HEK293 (cell line): Measurements from ENCODE around the gene MAZ.
A peak's percentile ranks its signal among the peaks of the same experiment; 100 is the strongest.
"Not testable (repeated sequence)": the region's sequence is repeated elsewhere in the genome, so short reads cannot be mapped to it uniquely, and the experiment has no call there.

Source experiments
- CTCF ChIA-PET: fragments of 350-600 bp; formaldehyde crosslinking; extraction: SDS; loops from one replicate; lab custom pipeline; 2021; ENCODE audit warnings: antibody characterized with exemption; lab: Yijun Ruan, JAX
- POLR2A ChIA-PET: fragments of 300-600 bp; formaldehyde crosslinking; extraction: SDS; loops from one replicate; lab custom pipeline; 2020; ENCODE audit warnings: antibody characterized with exemption, inconsistent platforms; lab: Yijun Ruan, JAX
- H3K27ac ChIP-seq: fragments of 200-500 bp; sonication (Bioruptor generic); 2 replicates; pipeline ENCODE4 v1.5.1; 2014; ENCODE audit warnings: low read depth, low read length, control low read depth, inconsistent platforms; ENCODE audit errors: extremely low read depth
- H3K36me3 ChIP-seq, 2 experiments: fragments of 200-500 bp in 1 of 2; sonication (Bioruptor generic) in 1 of 2; 1 replicate in 1 of 2; 2 replicates in 1 of 2; pipeline ENCODE4 v1.5.1; 2014 to 2017; ENCODE audit warnings: inconsistent platforms in 2 of 2, low read length in 2 of 2; ENCODE audit not compliant: control insufficient read depth in 2 of 2, insufficient read depth in 1 of 2
- H3K4me1 ChIP-seq: fragments of 200-500 bp; sonication (Bioruptor generic); 2 replicates; pipeline ENCODE4 v1.5.1; 2014; ENCODE audit warnings: mild to moderate bottlenecking, low read length, inconsistent platforms; ENCODE audit not compliant: control insufficient read depth, insufficient read depth
- H3K4me3 ChIP-seq: 2 replicates; pipeline ENCODE4 v1.5.1; 2011; ENCODE audit warnings: low read depth, mild to moderate bottlenecking, control low read depth, low read length, moderate library complexity
- H3K9me3 ChIP-seq: fragments of 200-500 bp; sonication (Bioruptor generic); 2 replicates; pipeline ENCODE4 v1.5.1; 2014; ENCODE audit warnings: low read depth, low read length, inconsistent platforms; ENCODE audit not compliant: control insufficient read depth, insufficient read depth
- KLF1 ChIP-seq: fragments of 450-650 bp; formaldehyde crosslinking; IDR thresholded peaks from 2 replicates; pipeline ENCODE4 v1.5.1; 2016; ENCODE audit warnings: missing biosample characterization, missing genetic modification characterization
- MEIS1 ChIP-seq: sonication (generic); formaldehyde crosslinking; IDR thresholded peaks from 2 replicates; pipeline ENCODE4 v1.8.1; 2022; ENCODE audit warnings: missing genetic modification reagents, mild to moderate bottlenecking, borderline replicate concordance
- TSHZ1 ChIP-seq: fragments of 450-650 bp; formaldehyde crosslinking; IDR thresholded peaks from 2 replicates; pipeline ENCODE4 v1.5.1; 2016; ENCODE audit warnings: missing biosample characterization, missing genetic modification characterization, borderline replicate concordance
- WT1 ChIP-seq: fragments of 450-650 bp; formaldehyde crosslinking; IDR thresholded peaks from 2 replicates; pipeline ENCODE4 v1.5.1; 2016; ENCODE audit warnings: missing biosample characterization, missing genetic modification characterization
- ZBTB17 ChIP-seq: fragments of 450-650 bp; formaldehyde crosslinking; IDR thresholded peaks from 2 replicates; pipeline ENCODE4 v1.5.1; 2016; ENCODE audit warnings: missing biosample characterization, missing genetic modification characterization
- ZFP3 ChIP-seq: fragments of 450-650 bp; formaldehyde crosslinking; IDR thresholded peaks from 2 replicates; pipeline ENCODE4 v1.5.1; 2016; ENCODE audit warnings: low read depth, missing biosample characterization, missing genetic modification characterization
- ZNF221 ChIP-seq: fragments of 450-650 bp; formaldehyde crosslinking; IDR thresholded peaks from 2 replicates; pipeline ENCODE4 v1.5.1; 2017; ENCODE audit warnings: missing biosample characterization, missing genetic modification characterization, borderline replicate concordance
- ZNF335 ChIP-seq: fragments of 450-650 bp; formaldehyde crosslinking; conservative IDR thresholded peaks from 2 replicates; pipeline ENCODE4 v1.5.1; 2016; ENCODE audit warnings: missing biosample characterization, missing genetic modification characterization
- TF ChIP-seq, protein P1 (sequence below): fragments of 450-650 bp; formaldehyde crosslinking; conservative IDR thresholded peaks from 2 replicates; pipeline ENCODE4 v1.5.1; 2016; ENCODE audit warnings: low read depth, missing biosample characterization, missing genetic modification characterization

The MAZ gene

DNA sequence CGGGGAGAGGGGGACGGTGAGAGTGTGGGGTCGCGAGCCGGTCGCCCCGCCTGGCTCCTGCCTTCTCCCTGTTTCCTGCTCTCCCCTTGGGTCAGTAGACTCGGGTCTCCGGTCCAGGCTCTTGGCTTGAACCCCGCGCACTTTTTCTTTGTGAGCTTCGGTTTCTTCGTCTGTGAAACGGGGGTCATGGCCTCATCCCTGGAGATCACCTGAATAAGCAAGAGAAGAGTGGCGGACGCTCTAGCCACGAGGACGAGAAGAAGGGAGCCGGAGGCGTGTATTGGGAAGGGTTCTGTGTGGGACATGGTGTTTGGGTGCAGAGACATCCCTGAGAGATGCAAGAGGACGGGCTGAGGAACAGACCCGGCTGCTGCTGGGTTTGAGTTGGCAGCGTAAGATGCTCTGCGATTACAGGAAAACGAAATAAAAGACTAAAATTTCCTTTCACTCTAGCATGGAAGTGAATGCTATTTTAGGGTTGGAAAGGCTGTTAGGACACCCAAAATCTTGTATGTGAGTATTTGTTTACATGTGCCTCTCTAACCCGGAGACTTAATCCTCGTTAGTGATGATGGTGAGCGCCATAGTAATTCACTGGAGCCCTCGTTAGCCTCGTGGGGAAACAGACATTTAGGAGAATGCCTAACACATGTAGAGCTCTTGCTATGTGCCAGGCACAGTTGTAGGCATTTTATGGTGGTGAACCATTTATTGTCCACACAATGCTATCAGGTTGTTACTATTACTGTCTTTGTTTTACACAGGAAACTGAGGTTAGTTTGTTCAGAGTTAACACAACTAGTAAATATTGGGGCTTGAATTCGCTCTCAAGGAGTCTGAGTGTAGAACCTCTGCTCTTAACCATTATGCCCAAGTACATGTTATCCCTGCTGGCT, 15.1 kb upstream of the MAZ start (continued):
- TF ChIP-seq, protein P1, sequence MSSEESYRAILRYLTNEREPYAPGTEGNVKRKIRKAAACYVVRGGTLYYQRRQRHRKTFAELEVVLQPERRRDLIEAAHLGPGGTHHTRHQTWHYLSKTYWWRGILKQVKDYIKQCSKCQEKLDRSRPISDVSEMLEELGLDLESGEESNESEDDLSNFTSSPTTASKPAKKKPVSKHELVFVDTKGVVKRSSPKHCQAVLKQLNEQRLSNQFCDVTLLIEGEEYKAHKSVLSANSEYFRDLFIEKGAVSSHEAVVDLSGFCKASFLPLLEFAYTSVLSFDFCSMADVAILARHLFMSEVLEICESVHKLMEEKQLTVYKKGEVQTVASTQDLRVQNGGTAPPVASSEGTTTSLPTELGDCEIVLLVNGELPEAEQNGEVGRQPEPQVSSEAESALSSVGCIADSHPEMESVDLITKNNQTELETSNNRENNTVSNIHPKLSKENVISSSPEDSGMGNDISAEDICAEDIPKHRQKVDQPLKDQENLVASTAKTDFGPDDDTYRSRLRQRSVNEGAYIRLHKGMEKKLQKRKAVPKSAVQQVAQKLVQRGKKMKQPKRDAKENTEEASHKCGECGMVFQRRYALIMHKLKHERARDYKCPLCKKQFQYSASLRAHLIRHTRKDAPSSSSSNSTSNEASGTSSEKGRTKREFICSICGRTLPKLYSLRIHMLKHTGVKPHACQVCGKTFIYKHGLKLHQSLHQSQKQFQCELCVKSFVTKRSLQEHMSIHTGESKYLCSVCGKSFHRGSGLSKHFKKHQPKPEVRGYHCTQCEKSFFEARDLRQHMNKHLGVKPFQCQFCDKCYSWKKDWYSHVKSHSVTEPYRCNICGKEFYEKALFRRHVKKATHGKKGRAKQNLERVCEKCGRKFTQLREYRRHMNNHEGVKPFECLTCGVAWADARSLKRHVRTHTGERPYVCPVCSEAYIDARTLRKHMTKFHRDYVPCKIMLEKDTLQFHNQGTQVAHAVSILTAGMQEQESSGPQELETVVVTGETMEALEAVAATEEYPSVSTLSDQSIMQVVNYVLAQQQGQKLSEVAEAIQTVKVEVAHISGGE (tag by site-specific recombination) = no peak
- TF ChIP-seq ZNF221 (tag by site-specific recombination) = no peak

DNA sequence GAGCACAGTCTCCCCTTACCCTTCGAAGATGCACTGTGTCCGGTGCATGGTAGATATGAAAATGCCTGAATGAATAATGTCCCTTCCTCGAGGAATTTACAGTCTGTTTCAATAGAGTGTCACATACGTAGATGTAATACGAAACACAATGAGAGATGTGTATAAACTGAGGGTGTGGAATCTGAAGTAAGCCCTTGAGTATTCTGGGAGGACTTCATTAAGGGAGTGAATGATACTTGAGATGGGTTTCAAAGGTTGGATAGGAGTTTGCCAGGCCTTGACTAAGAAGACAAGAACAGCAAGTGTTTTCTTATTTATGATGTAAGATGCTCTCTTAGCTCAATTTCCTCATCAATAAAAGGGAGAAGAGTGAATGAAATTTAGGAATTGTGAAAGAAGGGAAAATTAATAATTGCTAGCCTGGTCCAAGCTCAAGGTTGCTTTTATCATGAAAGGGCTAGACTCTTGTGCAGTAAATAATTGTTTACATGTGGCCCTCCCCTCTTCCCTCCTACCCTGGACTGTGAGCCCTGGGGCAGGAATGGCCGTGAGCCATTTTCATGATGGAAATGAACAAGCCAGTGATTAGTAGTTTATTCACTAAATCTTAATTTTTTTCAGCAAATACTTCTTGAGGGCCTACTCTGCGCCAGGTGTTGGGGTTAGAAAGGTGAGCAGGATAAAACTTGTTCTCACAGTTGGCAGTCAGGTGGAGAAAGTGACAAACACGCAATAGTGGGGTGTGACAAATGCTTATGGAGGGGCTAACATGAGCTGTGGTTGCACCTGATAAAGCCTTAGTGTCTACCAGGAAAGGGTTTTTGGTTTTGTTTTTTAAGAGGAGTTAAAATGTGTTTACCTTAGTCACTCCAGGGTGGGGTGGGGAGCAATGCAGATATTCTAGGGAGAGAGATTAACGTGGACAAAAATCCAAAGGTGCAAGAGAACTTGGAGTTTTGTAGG, 14.2 kb upstream of the MAZ start:
- H3K27ac ChIP-seq = peak overlapping the region; percentile 90; the same call in 1 of the 2 replicates
- peaks cover 4 to 28% of the 10 kb centered on the region in 2 experiments; a peak in 1 of 3 replicates for H3K36me3 ChIP-seq
- CTCF ChIA-PET = interaction anchor here (1.0 to 3.5 kb wide), 4 partner anchors 11 to 92 kb away, joined by 3 to 28 read pairs (median 6); no protein-coding TSS in a partner anchor
- TF ChIP-seq ZBTB17 = peak; percentile 26; the same call in 1 of the 2 replicates
- TF ChIP-seq KLF1 (tag by site-specific recombination) = peak; percentile 56
- TF ChIP-seq TSHZ1 (tag by site-specific recombination) = no peak
- TF ChIP-seq MEIS1 (CRISPR knock-in tag) = no peak
- TF ChIP-seq ZNF335 (tag by site-specific recombination) = peak; percentile 13; the same call in 1 of the 2 replicates
- peak; percentile 81 for TF ChIP-seq WT1 (tag by site-specific recombination)
- peak; percentile 92 for TF ChIP-seq ZFP3 (tag by site-specific recombination)
- H3K4me1 ChIP-seq = 0 out of 2 replicates have a peak, but pooled peaks cover 2% of the 10 kb centered on the region
- H3K4me3 ChIP-seq = peak overlapping the region; percentile 93
- POLR2A ChIA-PET = interaction anchor here (0.8 to 2.7 kb wide), 2 partner anchors 15 to 23 kb away, joined by 14 to 31 read pairs; partner anchors contain the start of gene MAZ
- H3K9me3 ChIP-seq = no peaks in the 10 kb centered on the region

GRCh38 chr16:29793153-29793552, 13.2 kb upstream of the MAZ start:
- CTCF ChIA-PET, H3K27ac ChIP-seq, H3K4me1 ChIP-seq, H3K4me3 ChIP-seq, H3K9me3 ChIP-seq: not testable (repeated sequence)
- POLR2A ChIA-PET = interaction anchor here (0.8 kb wide), 1 partner anchor 9 kb away, joined by 4 read pairs; no protein-coding TSS in a partner anchor
- H3K36me3 ChIP-seq = peaks cover 10 to 38% of the 10 kb centered on the region in 2 experiments
